HepG2 (cell line): ENCODE data around the gene KLK14.

ENCODE experiments used
- ATRX ChIP-seq: sonication (generic); formaldehyde crosslinking; IDR thresholded peaks from 2 replicates; pipeline ENCODE4 v1.4.0; 2020; ENCODE audit warnings: missing genetic modification reagents, borderline replicate concordance
- CEBPG ChIP-seq: IDR thresholded peaks from 2 replicates; pipeline ENCODE4 v1.6.1; 2016
- IRX3 ChIP-seq: sonication (generic); formaldehyde crosslinking; IDR thresholded peaks from 2 replicates; pipeline ENCODE4 v1.8.1; 2023; ENCODE audit warnings: mild to moderate bottlenecking, low read depth, missing genetic modification reagents, borderline replicate concordance
- MXD4 ChIP-seq: IDR thresholded peaks from 2 replicates; pipeline ENCODE4 v1.6.1; 2016; ENCODE audit warnings: mild to moderate bottlenecking, missing biosample characterization, missing genetic modification reagents
- POLR2AphosphoS5 ChIP-seq: IDR thresholded peaks from 2 replicates; pipeline ENCODE4 v1.6.1; 2012; ENCODE audit warnings: low read depth, low read length
- SP2 ChIP-seq: sonication (generic); formaldehyde crosslinking; IDR thresholded peaks from 2 replicates; pipeline ENCODE4 v1.5.1; 2020; ENCODE audit warnings: mild to moderate bottlenecking, missing genetic modification reagents
- SUZ12 ChIP-seq: fragments of 150-350 bp; IDR thresholded peaks from 2 replicates; pipeline ENCODE4 v1.6.1; 2014; ENCODE audit warnings: low read depth, low read length
- TCF12 ChIP-seq, 2 experiments: fragments of 450-650 bp in 1 of 2; sonication (generic) in 1 of 2; formaldehyde crosslinking in 1 of 2; IDR thresholded peaks; 2 replicates each; pipeline versions ENCODE4 v1.6.1 to v1.8.0; 2017 to 2022; ENCODE audit warnings: antibody characterized with exemption in 1 of 2, mild to moderate bottlenecking in 1 of 2, missing genetic modification reagents in 1 of 2, moderate library complexity in 1 of 2
- ZNF274 ChIP-seq: sonication (generic); formaldehyde crosslinking; IDR thresholded peaks from 2 replicates; pipeline ENCODE4 v1.5.1; 2020; ENCODE audit warnings: mild to moderate bottlenecking, missing genetic modification reagents
- ZNF431 ChIP-seq: sonication (generic); formaldehyde crosslinking; IDR thresholded peaks from 2 replicates; pipeline ENCODE4 v1.9.0; 2022; ENCODE audit warnings: missing genetic modification reagents, low read depth, mild to moderate bottlenecking, borderline replicate concordance
- ZNF777 ChIP-seq: sonication (generic); formaldehyde crosslinking; IDR thresholded peaks from 2 replicates; pipeline ENCODE4 v1.4.0; 2020; ENCODE audit warnings: missing genetic modification reagents
- TF ChIP-seq, protein P1 (sequence below): IDR thresholded peaks from 2 replicates; pipeline ENCODE4 v1.6.1; 2012; ENCODE audit warnings: inconsistent platforms

DNA sequence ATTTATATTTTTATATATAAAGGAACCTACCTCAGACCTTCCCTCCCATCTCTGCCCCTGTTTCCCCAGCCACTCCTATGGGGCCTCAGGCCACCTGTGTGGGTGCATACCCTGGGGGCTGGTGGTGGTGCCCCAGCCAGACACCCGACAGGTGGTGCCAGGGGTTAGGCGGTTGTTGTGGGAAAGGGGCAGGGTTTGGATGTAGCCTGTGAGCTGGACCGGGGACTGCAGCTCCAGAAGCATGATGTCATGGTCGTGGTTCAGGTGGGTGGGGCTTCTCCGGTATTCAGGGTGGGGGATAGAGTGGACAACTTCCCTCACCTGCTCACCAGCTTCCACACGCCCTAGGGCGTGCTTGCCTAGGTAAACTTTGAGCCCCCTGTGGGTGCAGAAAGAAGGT lies 23.0 kb downstream of the KLK14 start:
- TF ChIP-seq CEBPG (CRISPR knock-in tag) (no peak), ATRX (CRISPR knock-in tag) (no peak), ZNF777 (CRISPR knock-in tag) (no peak), SUZ12 (no peak), POLR2AphosphoS5 (no peak), SP2 (CRISPR knock-in tag) (no peak), ZNF431 (CRISPR knock-in tag) (no peak), MXD4 (CRISPR knock-in tag) (no peak), TCF12 (IDR thresholded peaks at IDR 0.05) (no peak), TCF12 (CRISPR knock-in tag; IDR thresholded peaks at IDR 0.05) (no peak), ZNF274 (no peak), IRX3 (CRISPR knock-in tag) (no peak)
- TF ChIP-seq, protein P1, sequence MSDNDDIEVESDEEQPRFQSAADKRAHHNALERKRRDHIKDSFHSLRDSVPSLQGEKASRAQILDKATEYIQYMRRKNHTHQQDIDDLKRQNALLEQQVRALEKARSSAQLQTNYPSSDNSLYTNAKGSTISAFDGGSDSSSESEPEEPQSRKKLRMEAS, result no peak
